ENCODE results near the gene RPS6KB2. TPM values are rescaled to one million over a fixed set of nuclear protein-coding genes. Genes with fewer than 3 reads are reported as not detected.
A peak's percentile ranks its signal among the peaks of the same experiment; 100 is the strongest.

Gene RPS6KB2
- total RNA-seq, 1 donor from 2014 or later: 49.5 TPM

DNA sequence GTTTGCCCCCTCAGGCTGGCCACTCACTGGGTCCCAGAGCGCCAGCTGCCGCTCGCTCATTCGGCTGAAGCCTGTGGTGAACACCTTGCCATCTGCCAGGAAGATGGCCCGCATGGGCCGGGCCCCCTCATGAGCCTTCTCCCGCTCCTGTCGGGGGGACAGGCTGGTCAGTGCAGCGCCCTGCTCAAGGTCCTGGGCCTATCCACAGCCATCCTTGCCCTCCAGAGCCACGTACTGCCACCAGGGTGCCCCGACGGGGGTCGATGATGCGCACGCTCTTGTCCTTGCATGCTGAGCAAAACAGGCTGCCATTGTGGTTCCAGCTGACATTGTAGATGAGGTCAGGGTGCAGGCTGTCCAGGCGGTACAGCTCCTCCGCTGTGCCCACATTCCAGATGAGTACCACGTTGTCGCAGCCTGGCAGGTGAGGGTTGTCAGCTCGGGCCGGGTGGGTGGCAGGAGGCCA is 12.8 kb downstream of the RPS6KB2 start:
- no peaks in the 10 kb centered on the region for H3K9me3 Mint-ChIP-seq (ENCODE audit: unreplicated experiment)
- no peak for DNase-seq (ENCODE audit: extremely low spot score, unreplicated experiment)
- no peaks in the 10 kb centered on the region for H3K27me3 Mint-ChIP-seq (ENCODE audit: unreplicated experiment)
- no peak overlapping the region for H3K27ac Mint-ChIP-seq (ENCODE audit: unreplicated experiment)
- H3K4me3 Mint-ChIP-seq (ENCODE audit: unreplicated experiment): no peak overlapping the region
- peaks cover 33% of the 10 kb centered on the region for H3K4me1 Mint-ChIP-seq (ENCODE audit: unreplicated experiment)
- TF ChIP-seq, protein P1, sequence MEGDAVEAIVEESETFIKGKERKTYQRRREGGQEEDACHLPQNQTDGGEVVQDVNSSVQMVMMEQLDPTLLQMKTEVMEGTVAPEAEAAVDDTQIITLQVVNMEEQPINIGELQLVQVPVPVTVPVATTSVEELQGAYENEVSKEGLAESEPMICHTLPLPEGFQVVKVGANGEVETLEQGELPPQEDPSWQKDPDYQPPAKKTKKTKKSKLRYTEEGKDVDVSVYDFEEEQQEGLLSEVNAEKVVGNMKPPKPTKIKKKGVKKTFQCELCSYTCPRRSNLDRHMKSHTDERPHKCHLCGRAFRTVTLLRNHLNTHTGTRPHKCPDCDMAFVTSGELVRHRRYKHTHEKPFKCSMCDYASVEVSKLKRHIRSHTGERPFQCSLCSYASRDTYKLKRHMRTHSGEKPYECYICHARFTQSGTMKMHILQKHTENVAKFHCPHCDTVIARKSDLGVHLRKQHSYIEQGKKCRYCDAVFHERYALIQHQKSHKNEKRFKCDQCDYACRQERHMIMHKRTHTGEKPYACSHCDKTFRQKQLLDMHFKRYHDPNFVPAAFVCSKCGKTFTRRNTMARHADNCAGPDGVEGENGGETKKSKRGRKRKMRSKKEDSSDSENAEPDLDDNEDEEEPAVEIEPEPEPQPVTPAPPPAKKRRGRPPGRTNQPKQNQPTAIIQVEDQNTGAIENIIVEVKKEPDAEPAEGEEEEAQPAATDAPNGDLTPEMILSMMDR (IDR thresholded peaks at IDR 0.05): no peak
- H3K36me3 Mint-ChIP-seq (ENCODE audit: unreplicated experiment): peaks cover 12% of the 10 kb centered on the region

DNA sequence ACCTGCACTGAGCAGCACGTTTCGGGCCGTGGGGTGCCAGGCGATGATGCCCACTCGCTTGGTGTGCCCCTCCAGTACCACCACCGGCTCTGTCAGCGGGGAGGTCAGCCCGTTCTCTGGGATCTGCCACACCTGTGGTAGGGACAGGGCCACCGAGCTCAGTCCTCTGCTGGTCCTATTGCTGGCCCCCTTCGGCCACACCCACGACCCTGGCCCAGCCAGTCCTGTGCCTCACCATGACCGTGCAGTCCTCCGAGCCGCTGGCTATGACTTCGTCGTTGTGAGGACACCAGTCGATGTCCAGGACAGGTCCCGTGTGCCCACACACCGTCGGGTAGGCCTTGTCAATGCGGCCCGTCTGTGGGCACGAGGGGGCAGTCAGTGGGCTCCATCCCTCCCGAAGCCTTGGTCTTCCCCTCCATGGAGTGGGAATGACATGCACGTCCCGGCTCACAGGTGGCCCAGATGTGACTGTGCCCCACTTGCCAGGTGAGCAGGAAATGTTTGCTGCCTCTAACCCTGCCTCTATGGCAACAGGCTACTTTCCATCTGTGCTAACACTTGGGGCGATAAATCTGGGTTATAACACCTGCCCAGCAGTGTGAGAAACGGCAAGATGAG is 13.5 kb downstream of the RPS6KB2 start:
- TF ChIP-seq, protein P1 (IDR thresholded peaks at IDR 0.05): no peak
- peaks cover 30% of the 10 kb centered on the region for H3K4me1 Mint-ChIP-seq (ENCODE audit: unreplicated experiment)
- peak overlapping the region; percentile 87 for H3K4me3 Mint-ChIP-seq (ENCODE audit: unreplicated experiment)
- H3K27me3 Mint-ChIP-seq (ENCODE audit: unreplicated experiment): no peaks in the 10 kb centered on the region
- no peak overlapping the region for H3K27ac Mint-ChIP-seq (ENCODE audit: unreplicated experiment)
- no peak for DNase-seq (ENCODE audit: extremely low spot score, unreplicated experiment)
- peaks cover 12% of the 10 kb centered on the region for H3K36me3 Mint-ChIP-seq (ENCODE audit: unreplicated experiment)
- no peaks in the 10 kb centered on the region for H3K9me3 Mint-ChIP-seq (ENCODE audit: unreplicated experiment)

- peaks cover 9% of the 10 kb centered on the region for H3K36me3 Mint-ChIP-seq (ENCODE audit: unreplicated experiment)
- peak overlapping the region; percentile 87 for H3K27ac Mint-ChIP-seq (ENCODE audit: unreplicated experiment)
- no peak for DNase-seq (ENCODE audit: extremely low spot score, unreplicated experiment)
- H3K4me1 Mint-ChIP-seq (ENCODE audit: unreplicated experiment): peaks cover 29% of the 10 kb centered on the region
- no peaks in the 10 kb centered on the region for H3K27me3 Mint-ChIP-seq (ENCODE audit: unreplicated experiment)
- TF ChIP-seq, protein P1 (IDR thresholded peaks at IDR 0.05): no peak
- no peaks in the 10 kb centered on the region for H3K9me3 Mint-ChIP-seq (ENCODE audit: unreplicated experiment)
- peak overlapping the region; percentile 87 for H3K4me3 Mint-ChIP-seq (ENCODE audit: unreplicated experiment)
These were observed 14.5 kb downstream of the RPS6KB2 start for GRCh38 chr11:67442504-67443404.

DNA sequence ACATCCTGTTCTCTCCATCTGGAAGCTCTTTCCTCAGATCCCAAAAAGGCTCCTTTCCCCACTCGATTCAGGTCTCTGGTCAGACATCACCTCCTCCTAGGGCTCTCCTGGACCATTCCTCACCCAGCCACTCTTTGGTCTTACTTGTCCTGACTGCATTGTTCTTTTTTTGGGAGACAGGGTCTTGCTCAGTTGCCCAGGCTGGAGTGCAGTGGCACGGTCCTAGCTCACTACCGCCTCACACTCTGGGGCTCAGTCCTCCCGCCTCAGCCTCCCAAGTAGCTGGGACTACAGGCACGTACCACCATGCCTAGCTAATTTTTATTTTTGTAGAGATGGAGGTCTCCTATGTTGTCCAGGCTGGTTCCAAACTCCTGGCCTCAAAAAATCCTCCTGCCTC is 17.2 kb downstream of the RPS6KB2 start:
- H3K27ac Mint-ChIP-seq (ENCODE audit: unreplicated experiment): no peak overlapping the region

More for the DNA sequence above, 17.2 kb downstream of the RPS6KB2 start:
- H3K9me3 Mint-ChIP-seq (ENCODE audit: unreplicated experiment): no peaks in the 10 kb centered on the region
- H3K4me1 Mint-ChIP-seq (ENCODE audit: unreplicated experiment): peaks cover 18% of the 10 kb centered on the region
- peaks cover 2% of the 10 kb centered on the region for H3K36me3 Mint-ChIP-seq (ENCODE audit: unreplicated experiment)
- no peak for DNase-seq (ENCODE audit: extremely low spot score, unreplicated experiment)
- TF ChIP-seq, protein P1 (IDR thresholded peaks at IDR 0.05): no peak
- no peaks in the 10 kb centered on the region for H3K27me3 Mint-ChIP-seq (ENCODE audit: unreplicated experiment)
- peak overlapping the region; percentile 83 for H3K4me3 Mint-ChIP-seq (ENCODE audit: unreplicated experiment)
